Dermis microvascular lymphatic vessel endothelial cell (primary cell): ENCODE data around the gene IGF2BP3. TPM values are rescaled to one million over a fixed set of nuclear protein-coding genes. Genes with fewer than 3 reads are reported as not detected.

ENCODE experiments used
- DNase-seq, 2 donors: peaks; one replicate each; pipeline versions ENCODE4 v3.0.0 to v3.0.0-alpha.2; 2010; ENCODE audit warnings: low read depth in 2 of 2
- total RNA-seq: library from RNA; depleted of rRNA; stranded (reverse); fragments of >200 nt; gene quantifications from 2 replicates; pipeline ENCODE4 v1.2.1, GENCODE V29; 2014

Gene IGF2BP3
- total RNA-seq, 1 donor from 2014 or later, result 12.3 TPM

- DNase-seq, result peak; percentile 90 to 96
Measured at GRCh38 chr7:23298885-23299769, 171.2 kb downstream of the IGF2BP3 start, which contains the start of gene MALSU1. MALSU1 (plus strand) TSS chr7:23299339; CDS start chr7:23299353, 14 bp downstream.

- peak; percentile 29 to 47 for DNase-seq
Measured at GRCh38 chr7:23298141-23298881, 172.0 kb downstream of the IGF2BP3 start.

- no peak for DNase-seq
Measured at GRCh38 chr7:23295401-23295697, 174.9 kb downstream of the IGF2BP3 start.

- no peak for DNase-seq
Measured at GRCh38 chr7:23294549-23295400, 175.5 kb downstream of the IGF2BP3 start.

- no peak for DNase-seq
Measured at GRCh38 chr7:23293500-23294073, 176.7 kb downstream of the IGF2BP3 start.

- no peak for DNase-seq
Measured at GRCh38 chr7:23292623-23293022, 177.7 kb downstream of the IGF2BP3 start.

- DNase-seq, result no peak
Measured at GRCh38 chr7:23291957-23292560, 178.2 kb downstream of the IGF2BP3 start.

- no peak for DNase-seq
Measured at GRCh38 chr7:23290993-23291392, 179.3 kb downstream of the IGF2BP3 start.

GRCh38 chr7:23287612-23288011 is 182.7 kb downstream of the IGF2BP3 start:
- DNase-seq, result no peak

- DNase-seq, result no peak
Measured at GRCh38 chr7:23285657-23286646, 184.3 kb downstream of the IGF2BP3 start.

- DNase-seq, result no peak
Measured at GRCh38 chr7:23284871-23285270, 185.4 kb downstream of the IGF2BP3 start.

GRCh38 chr7:23283086-23283485 is 187.2 kb downstream of the IGF2BP3 start:
- DNase-seq, result no peak

GRCh38 chr7:23279819-23280525 is 190.3 kb downstream of the IGF2BP3 start:
- no peak for DNase-seq

GRCh38 chr7:23277359-23277989 is 192.8 kb downstream of the IGF2BP3 start:
- DNase-seq, result peak; percentile 27 to 69

- no peak for DNase-seq
Measured at GRCh38 chr7:23276947-23277346, 193.3 kb downstream of the IGF2BP3 start.

- DNase-seq, result no peak
Measured at GRCh38 chr7:23276376-23276775, 193.9 kb downstream of the IGF2BP3 start.

- DNase-seq, result peak in 1 of 2 donors; percentile 46
Measured at GRCh38 chr7:23275912-23276311, 194.4 kb downstream of the IGF2BP3 start.

- peak; percentile 32 to 93 for DNase-seq
Measured at GRCh38 chr7:23273141-23273599, 197.1 kb downstream of the IGF2BP3 start.
